K562 (cell line): ENCODE data around the gene USHBP1. TPM values are rescaled to one million over a fixed set of nuclear protein-coding genes. Genes with fewer than 3 reads are reported as not detected.

ENCODE experiments used
- ETS2 ChIP-seq: IDR thresholded peaks from 2 replicates; pipeline ENCODE4 v1.6.1; 2016; ENCODE audit warnings: borderline replicate concordance, missing genetic modification characterization, mild to moderate bottlenecking, moderate library complexity, missing compliant biosample characterization; ENCODE audit not compliant: poor library complexity, severe bottlenecking
- ETV1 ChIP-seq: fragments of 450-650 bp; conservative IDR thresholded peaks from 2 replicates; pipeline ENCODE4 v1.6.1; 2016; ENCODE audit warnings: missing genetic modification characterization, control low read depth, low read depth, missing compliant biosample characterization
- MIER1 ChIP-seq: fragments of 450-650 bp; IDR thresholded peaks from 2 replicates; pipeline ENCODE4 v1.6.1; 2016; ENCODE audit warnings: antibody characterized with exemption, mild to moderate bottlenecking, low read depth
- RBM14 ChIP-seq: fragments of 200-400 bp; formaldehyde crosslinking; IDR thresholded peaks from 2 replicates; pipeline ENCODE4 v1.6.1; 2018; ENCODE audit warnings: low read depth, mild to moderate bottlenecking, low read length, moderate library complexity, borderline replicate concordance; ENCODE audit not compliant: insufficient read depth
- RBM25 ChIP-seq: fragments of 200-400 bp; formaldehyde crosslinking; IDR thresholded peaks from 2 replicates; pipeline ENCODE4 v1.6.1; 2018; ENCODE audit warnings: low read length, low read depth, moderate library complexity; ENCODE audit not compliant: severe bottlenecking
- SMARCA4 ChIP-seq: fragments of 450-650 bp; IDR thresholded peaks from 2 replicates; pipeline ENCODE4 v1.6.1; 2016
- polyA plus RNA-seq, 8 experiments: library from polyadenylated mRNA; depleted of rRNA in 4 of 8; stranded (reverse) in 5 of 8; unstranded in 3 of 8; fragments of >200 nt; fragmentation: Nextera tagmentation in 2 of 8; fragmentation: Illumina TruSeq in 1 of 8; extraction: Ambion mirVana in 2 of 8; extraction: Trizol in 1 of 8; gene quantifications; 2 replicates each; pipeline versions ENCODE4 v1.2.1 to v1.2.3, GENCODE V29; 2011 to 2014; ENCODE audit warnings: inconsistent platforms in 1 of 8, missing spikeins in 1 of 8
- total RNA-seq, 7 experiments: library from RNA; depleted of rRNA in 6 of 7; stranded (reverse); fragments of >200 nt in 6 of 7; fragmentation: Illumina TruSeq in 2 of 7; extraction: Trizol in 2 of 7; gene quantifications; 2 replicates each; pipeline versions ENCODE4 v1.2.1 to v1.2.3, GENCODE V29; 2011 to 2021; ENCODE audit warnings: low replicate concordance in 1 of 7
- TF ChIP-seq, protein P1 (sequence below): sonication (generic); formaldehyde crosslinking; IDR thresholded peaks from 2 replicates; pipeline ENCODE4 v1.8.0; 2023; ENCODE audit warnings: mild to moderate bottlenecking, missing genetic modification reagents
- TF ChIP-seq, protein P2 (sequence below): fragments of 250-450 bp; sonication (Bioruptor Pico); IDR thresholded peaks from 2 replicates; pipeline ENCODE4 v1.8.0; 2022; ENCODE audit warnings: inconsistent platforms, mild to moderate bottlenecking, moderate library complexity, borderline replicate concordance
- TF ChIP-seq, protein P3 (sequence below): fragments of 150-350 bp; conservative IDR thresholded peaks from 2 replicates; pipeline ENCODE4 v1.6.1; 2014; ENCODE audit warnings: low read length
- TF ChIP-seq, protein P4 (sequence below), 3 experiments: IDR thresholded peaks in 2 of 3; conservative IDR thresholded peaks in 1 of 3; 2 replicates each; pipeline ENCODE4 v1.5.1; 2011 to 2012; ENCODE audit warnings: low read length in 3 of 3, mild to moderate bottlenecking in 3 of 3, control low read depth in 2 of 3, improper control_type of control experiment in 1 of 3, inconsistent platforms in 1 of 3, low read depth in 1 of 3, mixed read lengths in 1 of 3, moderate library complexity in 1 of 3; ENCODE audit not compliant: insufficient read depth in 2 of 3
- TF ChIP-seq, protein P5 (sequence below), 2 experiments: fragments of 450-650 bp; IDR thresholded peaks; 2 replicates each; pipeline ENCODE4 v1.6.1; 2016
- TF ChIP-seq, protein P6 (sequence below): fragments of 450-650 bp; IDR thresholded peaks from 2 replicates; pipeline ENCODE4 v1.6.1; 2016; ENCODE audit warnings: missing biosample characterization, missing genetic modification characterization

USHBP1 gene
- total and polyA plus RNA-seq, 9 of the 15 experiments (the other 6 are each of a cell fraction or from before 2014, with no cell fraction given): 0.03 to 0.10 (median 0.05) TPM; not detected in 5

DNA sequence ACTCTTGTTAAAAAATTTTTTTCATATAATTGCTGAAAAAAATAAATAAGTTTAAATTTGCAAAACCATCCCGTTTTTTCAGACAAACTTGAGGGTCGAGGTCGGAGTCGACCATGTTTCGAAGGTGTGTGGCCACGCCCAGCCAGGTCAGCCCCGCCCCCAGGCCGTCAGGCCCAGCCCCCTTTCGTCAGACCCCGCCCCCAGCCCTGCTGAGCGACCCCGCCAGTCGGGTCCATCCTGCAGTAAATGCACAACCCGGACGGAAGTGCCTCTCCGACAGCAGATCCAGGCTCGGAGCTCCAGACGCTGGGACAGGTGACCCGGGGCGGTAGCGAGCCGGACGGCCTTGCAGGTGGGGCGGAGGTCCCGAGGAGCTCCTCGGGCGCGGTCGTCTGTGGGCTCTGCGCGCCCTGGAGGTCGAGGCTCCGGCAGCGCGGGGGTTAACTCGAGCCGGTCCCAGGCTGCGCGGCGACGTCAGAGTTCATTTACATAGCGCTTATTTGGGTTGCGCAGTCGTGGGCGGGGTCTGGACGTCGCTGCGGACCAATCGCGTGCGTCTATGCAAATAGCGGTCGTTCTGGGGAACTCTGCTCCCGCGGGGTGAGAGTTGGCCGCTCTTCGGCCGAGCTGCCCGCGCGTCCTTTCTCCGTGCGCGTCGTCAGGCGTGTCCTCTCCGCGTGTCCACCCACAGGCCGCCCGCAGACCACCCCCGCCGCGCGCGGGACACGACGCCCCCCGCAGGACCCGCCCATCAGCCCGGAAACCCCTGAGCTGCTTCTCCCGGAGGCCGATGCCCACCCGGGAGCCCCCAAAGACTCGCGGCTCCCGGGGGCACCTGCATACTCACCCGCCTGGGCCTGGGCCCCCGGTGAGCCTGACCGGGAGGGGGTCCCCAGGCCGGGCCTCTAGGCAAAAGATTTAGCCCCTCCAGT, 38.3 kb downstream of the USHBP1 start, which contains the start of gene OCEL1 (continued):
- TF ChIP-seq, protein P1, sequence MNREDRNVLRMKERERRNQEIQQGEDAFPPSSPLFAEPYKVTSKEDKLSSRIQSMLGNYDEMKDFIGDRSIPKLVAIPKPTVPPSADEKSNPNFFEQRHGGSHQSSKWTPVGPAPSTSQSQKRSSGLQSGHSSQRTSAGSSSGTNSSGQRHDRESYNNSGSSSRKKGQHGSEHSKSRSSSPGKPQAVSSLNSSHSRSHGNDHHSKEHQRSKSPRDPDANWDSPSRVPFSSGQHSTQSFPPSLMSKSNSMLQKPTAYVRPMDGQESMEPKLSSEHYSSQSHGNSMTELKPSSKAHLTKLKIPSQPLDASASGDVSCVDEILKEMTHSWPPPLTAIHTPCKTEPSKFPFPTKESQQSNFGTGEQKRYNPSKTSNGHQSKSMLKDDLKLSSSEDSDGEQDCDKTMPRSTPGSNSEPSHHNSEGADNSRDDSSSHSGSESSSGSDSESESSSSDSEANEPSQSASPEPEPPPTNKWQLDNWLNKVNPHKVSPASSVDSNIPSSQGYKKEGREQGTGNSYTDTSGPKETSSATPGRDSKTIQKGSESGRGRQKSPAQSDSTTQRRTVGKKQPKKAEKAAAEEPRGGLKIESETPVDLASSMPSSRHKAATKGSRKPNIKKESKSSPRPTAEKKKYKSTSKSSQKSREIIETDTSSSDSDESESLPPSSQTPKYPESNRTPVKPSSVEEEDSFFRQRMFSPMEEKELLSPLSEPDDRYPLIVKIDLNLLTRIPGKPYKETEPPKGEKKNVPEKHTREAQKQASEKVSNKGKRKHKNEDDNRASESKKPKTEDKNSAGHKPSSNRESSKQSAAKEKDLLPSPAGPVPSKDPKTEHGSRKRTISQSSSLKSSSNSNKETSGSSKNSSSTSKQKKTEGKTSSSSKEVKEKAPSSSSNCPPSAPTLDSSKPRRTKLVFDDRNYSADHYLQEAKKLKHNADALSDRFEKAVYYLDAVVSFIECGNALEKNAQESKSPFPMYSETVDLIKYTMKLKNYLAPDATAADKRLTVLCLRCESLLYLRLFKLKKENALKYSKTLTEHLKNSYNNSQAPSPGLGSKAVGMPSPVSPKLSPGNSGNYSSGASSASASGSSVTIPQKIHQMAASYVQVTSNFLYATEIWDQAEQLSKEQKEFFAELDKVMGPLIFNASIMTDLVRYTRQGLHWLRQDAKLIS (CRISPR knock-in tag): peak; percentile 86
- no peak for TF ChIP-seq MIER1
- TF ChIP-seq, protein P2, sequence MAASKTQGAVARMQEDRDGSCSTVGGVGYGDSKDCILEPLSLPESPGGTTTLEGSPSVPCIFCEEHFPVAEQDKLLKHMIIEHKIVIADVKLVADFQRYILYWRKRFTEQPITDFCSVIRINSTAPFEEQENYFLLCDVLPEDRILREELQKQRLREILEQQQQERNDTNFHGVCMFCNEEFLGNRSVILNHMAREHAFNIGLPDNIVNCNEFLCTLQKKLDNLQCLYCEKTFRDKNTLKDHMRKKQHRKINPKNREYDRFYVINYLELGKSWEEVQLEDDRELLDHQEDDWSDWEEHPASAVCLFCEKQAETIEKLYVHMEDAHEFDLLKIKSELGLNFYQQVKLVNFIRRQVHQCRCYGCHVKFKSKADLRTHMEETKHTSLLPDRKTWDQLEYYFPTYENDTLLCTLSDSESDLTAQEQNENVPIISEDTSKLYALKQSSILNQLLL (CRISPR knock-in tag): no peak
- TF ChIP-seq, protein P3, sequence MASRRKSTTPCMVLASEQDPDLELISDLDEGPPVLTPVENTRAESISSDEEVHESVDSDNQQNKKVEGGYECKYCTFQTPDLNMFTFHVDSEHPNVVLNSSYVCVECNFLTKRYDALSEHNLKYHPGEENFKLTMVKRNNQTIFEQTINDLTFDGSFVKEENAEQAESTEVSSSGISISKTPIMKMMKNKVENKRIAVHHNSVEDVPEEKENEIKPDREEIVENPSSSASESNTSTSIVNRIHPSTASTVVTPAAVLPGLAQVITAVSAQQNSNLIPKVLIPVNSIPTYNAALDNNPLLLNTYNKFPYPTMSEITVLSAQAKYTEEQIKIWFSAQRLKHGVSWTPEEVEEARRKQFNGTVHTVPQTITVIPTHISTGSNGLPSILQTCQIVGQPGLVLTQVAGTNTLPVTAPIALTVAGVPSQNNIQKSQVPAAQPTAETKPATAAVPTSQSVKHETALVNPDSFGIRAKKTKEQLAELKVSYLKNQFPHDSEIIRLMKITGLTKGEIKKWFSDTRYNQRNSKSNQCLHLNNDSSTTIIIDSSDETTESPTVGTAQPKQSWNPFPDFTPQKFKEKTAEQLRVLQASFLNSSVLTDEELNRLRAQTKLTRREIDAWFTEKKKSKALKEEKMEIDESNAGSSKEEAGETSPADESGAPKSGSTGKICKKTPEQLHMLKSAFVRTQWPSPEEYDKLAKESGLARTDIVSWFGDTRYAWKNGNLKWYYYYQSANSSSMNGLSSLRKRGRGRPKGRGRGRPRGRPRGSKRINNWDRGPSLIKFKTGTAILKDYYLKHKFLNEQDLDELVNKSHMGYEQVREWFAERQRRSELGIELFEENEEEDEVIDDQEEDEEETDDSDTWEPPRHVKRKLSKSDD: 0 out of 2 replicates have a peak, but pooled peaks have one; percentile 38
- TF ChIP-seq ETV1 (tag): peak; percentile 56
- TF ChIP-seq SMARCA4: no peak
- TF ChIP-seq, protein P4, sequence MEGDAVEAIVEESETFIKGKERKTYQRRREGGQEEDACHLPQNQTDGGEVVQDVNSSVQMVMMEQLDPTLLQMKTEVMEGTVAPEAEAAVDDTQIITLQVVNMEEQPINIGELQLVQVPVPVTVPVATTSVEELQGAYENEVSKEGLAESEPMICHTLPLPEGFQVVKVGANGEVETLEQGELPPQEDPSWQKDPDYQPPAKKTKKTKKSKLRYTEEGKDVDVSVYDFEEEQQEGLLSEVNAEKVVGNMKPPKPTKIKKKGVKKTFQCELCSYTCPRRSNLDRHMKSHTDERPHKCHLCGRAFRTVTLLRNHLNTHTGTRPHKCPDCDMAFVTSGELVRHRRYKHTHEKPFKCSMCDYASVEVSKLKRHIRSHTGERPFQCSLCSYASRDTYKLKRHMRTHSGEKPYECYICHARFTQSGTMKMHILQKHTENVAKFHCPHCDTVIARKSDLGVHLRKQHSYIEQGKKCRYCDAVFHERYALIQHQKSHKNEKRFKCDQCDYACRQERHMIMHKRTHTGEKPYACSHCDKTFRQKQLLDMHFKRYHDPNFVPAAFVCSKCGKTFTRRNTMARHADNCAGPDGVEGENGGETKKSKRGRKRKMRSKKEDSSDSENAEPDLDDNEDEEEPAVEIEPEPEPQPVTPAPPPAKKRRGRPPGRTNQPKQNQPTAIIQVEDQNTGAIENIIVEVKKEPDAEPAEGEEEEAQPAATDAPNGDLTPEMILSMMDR (IDR thresholded peaks at IDR 0.05 in 2 of 3, conservative IDR thresholded peaks at IDR 0.05 in 1 of 3; ENCODE audit: insufficient read depth in 2 of 3, low read depth in 1 of 3, low read length in 3 of 3): no peak
- 0 out of 2 replicates have a peak, but pooled peaks have one; percentile 44 for TF ChIP-seq RBM14
- TF ChIP-seq, protein P5, sequence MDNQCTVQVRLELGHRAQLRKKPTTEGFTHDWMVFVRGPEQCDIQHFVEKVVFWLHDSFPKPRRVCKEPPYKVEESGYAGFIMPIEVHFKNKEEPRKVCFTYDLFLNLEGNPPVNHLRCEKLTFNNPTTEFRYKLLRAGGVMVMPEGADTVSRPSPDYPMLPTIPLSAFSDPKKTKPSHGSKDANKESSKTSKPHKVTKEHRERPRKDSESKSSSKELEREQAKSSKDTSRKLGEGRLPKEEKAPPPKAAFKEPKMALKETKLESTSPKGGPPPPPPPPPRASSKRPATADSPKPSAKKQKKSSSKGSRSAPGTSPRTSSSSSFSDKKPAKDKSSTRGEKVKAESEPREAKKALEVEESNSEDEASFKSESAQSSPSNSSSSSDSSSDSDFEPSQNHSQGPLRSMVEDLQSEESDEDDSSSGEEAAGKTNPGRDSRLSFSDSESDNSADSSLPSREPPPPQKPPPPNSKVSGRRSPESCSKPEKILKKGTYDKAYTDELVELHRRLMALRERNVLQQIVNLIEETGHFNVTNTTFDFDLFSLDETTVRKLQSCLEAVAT (IDR thresholded peaks at IDR 0.05): no peak
- no peak for TF ChIP-seq ETS2 (tag)
- TF ChIP-seq, protein P6, sequence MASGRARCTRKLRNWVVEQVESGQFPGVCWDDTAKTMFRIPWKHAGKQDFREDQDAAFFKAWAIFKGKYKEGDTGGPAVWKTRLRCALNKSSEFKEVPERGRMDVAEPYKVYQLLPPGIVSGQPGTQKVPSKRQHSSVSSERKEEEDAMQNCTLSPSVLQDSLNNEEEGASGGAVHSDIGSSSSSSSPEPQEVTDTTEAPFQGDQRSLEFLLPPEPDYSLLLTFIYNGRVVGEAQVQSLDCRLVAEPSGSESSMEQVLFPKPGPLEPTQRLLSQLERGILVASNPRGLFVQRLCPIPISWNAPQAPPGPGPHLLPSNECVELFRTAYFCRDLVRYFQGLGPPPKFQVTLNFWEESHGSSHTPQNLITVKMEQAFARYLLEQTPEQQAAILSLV (tag): no peak
- TF ChIP-seq RBM25: peak; percentile 41
